ENCODE measurements around the gene TEX13B.
A peak's percentile ranks its signal among the peaks of the same experiment; 100 is the strongest.

TEX13B gene

DNA sequence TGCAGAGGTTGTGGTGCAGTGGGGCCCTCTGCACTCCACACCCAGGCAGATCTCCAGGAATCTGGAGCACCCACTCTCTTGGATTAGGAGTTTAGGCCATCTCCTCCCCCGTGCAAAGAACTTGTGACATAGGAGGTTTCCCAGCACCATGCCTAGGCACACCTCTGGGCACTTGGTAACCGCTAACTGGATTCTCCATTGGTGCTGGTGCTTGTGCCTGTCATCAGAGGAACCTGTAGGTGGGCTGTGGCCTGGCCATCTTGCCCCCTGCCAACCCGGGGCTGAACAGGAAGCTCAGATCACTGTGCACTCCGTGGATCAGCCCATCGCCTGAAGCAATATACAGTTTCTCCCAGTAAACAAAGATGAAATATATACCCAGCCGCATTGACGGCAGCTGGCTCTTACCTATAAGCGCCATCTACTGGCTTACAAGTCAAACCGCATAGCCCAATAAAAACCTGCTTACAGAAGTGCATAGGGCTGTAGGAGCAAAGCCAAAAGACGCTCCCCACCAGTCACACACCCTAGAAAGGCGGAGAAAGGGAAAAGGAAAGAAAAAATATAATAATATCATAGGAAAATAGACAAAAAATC, 19.1 kb upstream of the TEX13B start:
- Histone ChIP-seq H3K27me3 (ENCODE audit: insufficient read depth, poor library complexity, severe bottlenecking) (no peaks in the 10 kb centered on the region), H3K4me3 (ENCODE audit: severe bottlenecking) (no peak overlapping the region), H3K9me3 (ENCODE audit: severe bottlenecking) (peaks cover 5% of the 10 kb centered on the region), H3K4me1 (ENCODE audit: insufficient read depth, poor library complexity, severe bottlenecking) (no peaks in the 10 kb centered on the region), H3K36me3 (ENCODE audit: low read depth) (no peaks in the 10 kb centered on the region), H3K27ac (ENCODE audit: poor library complexity, severe bottlenecking) (no peak overlapping the region)
- TF ChIP-seq CTCF (IDR thresholded peaks at IDR 0.05; ENCODE audit: poor library complexity, severe bottlenecking) = no peak
- ATAC-seq (ENCODE audit: low read depth) (peak; percentile 45; the same call in 2 of the 3 replicates), DNase-seq (ENCODE audit: low spot score) (no peak)

DNA sequence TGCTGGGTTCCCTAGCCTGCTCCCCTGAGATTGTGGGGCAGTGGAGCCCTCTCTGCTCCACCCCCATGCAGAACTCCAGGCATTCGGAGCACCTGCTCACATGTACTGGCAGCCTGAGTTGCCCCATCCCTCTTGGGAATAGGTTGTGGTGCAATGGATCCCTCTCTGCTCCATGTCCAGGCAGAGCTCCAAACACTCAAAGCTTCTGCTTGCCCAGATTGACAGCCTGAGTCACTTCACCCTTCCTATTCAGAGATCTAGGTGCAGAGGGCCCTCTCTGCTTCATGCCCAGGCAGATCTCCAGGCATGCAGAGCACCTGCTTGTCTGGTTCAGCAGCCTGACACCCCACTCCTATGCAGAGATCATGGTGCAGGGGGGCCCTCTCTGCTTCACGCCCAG, 18.6 kb upstream of the TEX13B start:
- Histone ChIP-seq H3K9me3 (ENCODE audit: severe bottlenecking) (peaks cover 4% of the 10 kb centered on the region), H3K27me3 (ENCODE audit: insufficient read depth, poor library complexity, severe bottlenecking) (no peaks in the 10 kb centered on the region), H3K27ac (ENCODE audit: poor library complexity, severe bottlenecking) (no peak overlapping the region), H3K36me3 (ENCODE audit: low read depth) (no peaks in the 10 kb centered on the region), H3K4me3 (ENCODE audit: severe bottlenecking) (no peak overlapping the region), H3K4me1 (ENCODE audit: insufficient read depth, poor library complexity, severe bottlenecking) (no peaks in the 10 kb centered on the region)
- DNase-seq (ENCODE audit: low spot score) (no peak), ATAC-seq (ENCODE audit: low read depth) (peak; percentile 71)
- TF ChIP-seq CTCF (IDR thresholded peaks at IDR 0.05; ENCODE audit: poor library complexity, severe bottlenecking) = no peak

- no peaks in the 10 kb centered on the region for H3K27me3 ChIP-seq (ENCODE audit: insufficient read depth, poor library complexity, severe bottlenecking)
- no peak overlapping the region for H3K4me3 ChIP-seq (ENCODE audit: severe bottlenecking)
- H3K36me3 ChIP-seq (ENCODE audit: low read depth) = peaks cover 26% of the 10 kb centered on the region
- no peaks in the 10 kb centered on the region for H3K9me3 ChIP-seq (ENCODE audit: severe bottlenecking)
- no peak overlapping the region for H3K27ac ChIP-seq (ENCODE audit: poor library complexity, severe bottlenecking)
- no peak for TF ChIP-seq CTCF (IDR thresholded peaks at IDR 0.05; ENCODE audit: poor library complexity, severe bottlenecking)
- DNase-seq (ENCODE audit: low spot score) (no peak), ATAC-seq (ENCODE audit: low read depth) (no peak)
- H3K4me1 ChIP-seq (ENCODE audit: insufficient read depth, poor library complexity, severe bottlenecking) = no peaks in the 10 kb centered on the region
Observed at GRCh38 chrX:107996124-107996523, 14.0 kb upstream of the TEX13B start.

DNA sequence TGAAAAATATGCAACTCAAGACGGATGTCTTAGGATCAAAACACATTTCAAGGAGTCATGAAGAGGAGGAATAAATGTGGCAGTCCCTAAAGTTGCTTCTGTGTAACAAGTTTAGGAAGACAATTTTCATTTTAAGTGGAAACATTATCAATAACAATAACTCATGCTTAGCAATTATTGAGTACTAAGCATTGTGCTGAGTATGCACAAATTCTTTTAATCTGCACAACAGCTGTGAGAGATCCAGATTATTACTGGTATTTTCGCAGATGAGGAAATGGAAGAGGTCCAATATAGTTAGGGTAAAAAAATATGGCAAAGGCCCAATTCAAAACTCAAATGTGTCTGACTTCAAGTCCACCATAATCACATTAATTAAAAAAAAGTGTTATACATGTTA, 2.9 kb upstream of the TEX13B start:
- H3K9me3 ChIP-seq (ENCODE audit: severe bottlenecking) = no peaks in the 10 kb centered on the region
- H3K27ac ChIP-seq (ENCODE audit: poor library complexity, severe bottlenecking) = no peak overlapping the region
- DNase-seq (ENCODE audit: low spot score) (no peak), ATAC-seq (ENCODE audit: low read depth) (no peak)
- H3K4me1 ChIP-seq (ENCODE audit: insufficient read depth, poor library complexity, severe bottlenecking) = no peaks in the 10 kb centered on the region
- no peak for TF ChIP-seq CTCF (IDR thresholded peaks at IDR 0.05; ENCODE audit: poor library complexity, severe bottlenecking)
- H3K36me3 ChIP-seq (ENCODE audit: low read depth) = peaks cover 14% of the 10 kb centered on the region
- H3K4me3 ChIP-seq (ENCODE audit: severe bottlenecking) = no peak overlapping the region
- H3K27me3 ChIP-seq (ENCODE audit: insufficient read depth, poor library complexity, severe bottlenecking) = no peaks in the 10 kb centered on the region

DNA sequence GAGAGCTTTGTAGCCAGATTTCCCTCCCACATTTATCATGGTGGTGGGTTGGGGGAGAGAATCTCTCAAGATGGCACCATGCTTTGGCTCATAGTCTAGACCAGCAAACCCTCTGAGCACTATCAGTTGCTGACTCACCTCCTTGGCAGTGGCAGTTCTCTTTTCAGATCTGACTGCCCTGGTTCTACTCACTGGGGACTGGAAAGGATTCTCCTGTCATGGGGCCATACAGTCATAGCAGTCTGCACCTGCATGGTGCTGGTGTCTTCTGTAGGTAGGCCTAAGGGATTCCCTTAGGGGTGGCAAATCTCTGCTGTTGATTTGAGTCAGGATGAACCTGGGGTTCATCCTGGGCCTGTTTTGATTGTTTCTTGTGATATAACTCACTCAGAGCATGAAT, 2.6 kb downstream of the TEX13B start:
- Histone ChIP-seq H3K36me3 (ENCODE audit: low read depth) (peaks cover 29% of the 10 kb centered on the region), H3K27me3 (ENCODE audit: insufficient read depth, poor library complexity, severe bottlenecking) (no peaks in the 10 kb centered on the region), H3K4me1 (ENCODE audit: insufficient read depth, poor library complexity, severe bottlenecking) (no peaks in the 10 kb centered on the region), H3K4me3 (ENCODE audit: severe bottlenecking) (no peak overlapping the region), H3K27ac (ENCODE audit: poor library complexity, severe bottlenecking) (no peak overlapping the region), H3K9me3 (ENCODE audit: severe bottlenecking) (no peaks in the 10 kb centered on the region)
- TF ChIP-seq CTCF (IDR thresholded peaks at IDR 0.05; ENCODE audit: poor library complexity, severe bottlenecking) = no peak
- no peak for DNase-seq (ENCODE audit: low spot score)
- no peak for ATAC-seq (ENCODE audit: low read depth)
